Liver (tissue), 9 donors: Measurements from ENCODE around the gene UBE2D3. TPM values are rescaled to one million over a fixed set of nuclear protein-coding genes. Genes with fewer than 3 reads are reported as not detected.

Experiments used
- DNase-seq: peaks from one replicate; pipeline ENCODE4 v3.0.0-alpha.2; 2017; ENCODE audit warnings: low spot score
- H3K27ac ChIP-seq, 2 donors: one replicate each; pipeline ENCODE4 v1.7.0; 2013; ENCODE audit warnings: inconsistent platforms in 2 of 2, low read length in 2 of 2, control low read depth in 1 of 2, low read depth in 1 of 2, mild to moderate bottlenecking in 1 of 2
- H3K27me3 ChIP-seq, 4 donors: one replicate each; pipeline versions ENCODE4 v1.6.1 to v1.7.0; 2013; ENCODE audit warnings: low read length in 3 of 4, inconsistent platforms in 1 of 4, mild to moderate bottlenecking in 1 of 4, moderate library complexity in 1 of 4; ENCODE audit not compliant: control insufficient read depth in 4 of 4, insufficient read depth in 4 of 4
- H3K36me3 ChIP-seq, 4 donors: one replicate each; pipeline versions ENCODE4 v1.6.1 to v1.7.0; 2013; ENCODE audit warnings: low read length in 3 of 4, mild to moderate bottlenecking in 3 of 4, low read depth in 1 of 4, moderate library complexity in 1 of 4; ENCODE audit not compliant: control insufficient read depth in 4 of 4, insufficient read depth in 3 of 4
- H3K4me1 ChIP-seq, 4 donors: one replicate each; pipeline versions ENCODE4 v1.6.1 to v1.7.0; 2013; ENCODE audit warnings: low read length in 3 of 4, mild to moderate bottlenecking in 3 of 4, moderate library complexity in 1 of 4; ENCODE audit not compliant: control insufficient read depth in 4 of 4, insufficient read depth in 4 of 4
- H3K4me3 ChIP-seq, 3 donors: one replicate each; pipeline versions ENCODE4 v1.6.1 to v1.7.0; 2013; ENCODE audit warnings: low read length in 3 of 3, control low read depth in 1 of 3, low read depth in 1 of 3, mild to moderate bottlenecking in 1 of 3
- H3K9ac ChIP-seq, 2 donors: one replicate each; pipeline ENCODE4 v1.7.0; 2013; ENCODE audit warnings: low read length in 2 of 2, mild to moderate bottlenecking in 2 of 2, moderate library complexity in 2 of 2, control low read depth in 1 of 2, low read depth in 1 of 2
- H3K9me3 ChIP-seq, 4 donors: one replicate each; pipeline versions ENCODE4 v1.6.1 to v1.7.0; 2013; ENCODE audit warnings: low read length in 3 of 4; ENCODE audit not compliant: control insufficient read depth in 4 of 4
- EGR1 ChIP-seq, 2 donors: IDR thresholded peaks; 2 replicates each; pipeline ENCODE4 v1.6.1; 2016 to 2018; ENCODE audit warnings: antibody characterized with exemption in 2 of 2, low read depth in 2 of 2
- FOXA1 ChIP-seq: IDR thresholded peaks from 2 replicates; pipeline ENCODE4 v1.6.1; 2016; ENCODE audit warnings: antibody characterized with exemption
- FOXA2 ChIP-seq: IDR thresholded peaks from 2 replicates; pipeline ENCODE4 v1.6.1; 2016; ENCODE audit warnings: antibody characterized with exemption
- GABPA ChIP-seq, 2 donors: IDR thresholded peaks in 1 of 2; conservative IDR thresholded peaks in 1 of 2; 2 replicates each; pipeline ENCODE4 v1.6.1; 2016; ENCODE audit warnings: antibody characterized with exemption in 2 of 2, mild to moderate bottlenecking in 1 of 2, moderate library complexity in 1 of 2
- HNF4A ChIP-seq, 2 donors: conservative IDR thresholded peaks; 2 replicates each; pipeline ENCODE4 v1.6.1; 2016; ENCODE audit warnings: antibody characterized with exemption in 2 of 2, mild to moderate bottlenecking in 2 of 2
- HNF4G ChIP-seq: IDR thresholded peaks from 2 replicates; pipeline ENCODE4 v1.6.1; 2016; ENCODE audit warnings: antibody characterized with exemption
- JUND ChIP-seq, 2 donors: IDR thresholded peaks; 2 replicates each; pipeline ENCODE4 v1.6.1; 2016; ENCODE audit warnings: antibody characterized with exemption in 2 of 2
- NR2F2 ChIP-seq: IDR thresholded peaks from 2 replicates; pipeline ENCODE4 v1.6.1; 2016; ENCODE audit warnings: antibody characterized with exemption
- RAD21 ChIP-seq, 2 donors: IDR thresholded peaks; 2 replicates each; pipeline ENCODE4 v1.6.1; 2016; ENCODE audit warnings: antibody characterized with exemption in 2 of 2, mild to moderate bottlenecking in 2 of 2
- RXRA ChIP-seq, 2 donors: IDR thresholded peaks; 2 replicates each; pipeline ENCODE4 v1.6.1; 2017 to 2018; ENCODE audit warnings: antibody characterized with exemption in 2 of 2, mild to moderate bottlenecking in 1 of 2
- SP1 ChIP-seq: IDR thresholded peaks from 2 replicates; pipeline ENCODE4 v1.6.1; 2018; ENCODE audit warnings: antibody characterized with exemption, mild to moderate bottlenecking
- YY1 ChIP-seq: IDR thresholded peaks from 2 replicates; pipeline ENCODE4 v1.6.1; 2016; ENCODE audit warnings: antibody characterized with exemption, mild to moderate bottlenecking
- WGBS: extraction: QIAGEN DNeasy Blood & Tissue Kit; methylation state at CpG from one replicate; pipeline ENCODE4 v1.1.7; 2013; 5-methylcytosine and 5-hydroxymethylcytosine counted together
- polyA plus RNA-seq, 2 donors: library from polyadenylated mRNA; stranded (reverse) in 1 of 2; unstranded in 1 of 2; fragments of 200-250 nt in 1 of 2; fragments of >200 nt in 1 of 2; fragmentation: Nextera tagmentation in 1 of 2; extraction: Ambion mirVana in 1 of 2; gene quantifications; one replicate each; pipeline versions ENCODE4 v1.2.1 to v1.2.3, GENCODE V29; 2013 to 2015
- total RNA-seq, 2 donors: library from RNA; depleted of rRNA; stranded (reverse); fragments of >200 nt; gene quantifications; one replicate each; pipeline ENCODE4 v1.2.3, GENCODE V29; 2014
- TF ChIP-seq, protein P1 (sequence below): IDR thresholded peaks from 2 replicates; pipeline ENCODE4 v1.6.1; 2016; ENCODE audit warnings: antibody characterized with exemption
- TF ChIP-seq, protein P2 (sequence below): IDR thresholded peaks from 2 replicates; pipeline ENCODE4 v1.6.1; 2016; ENCODE audit warnings: antibody characterized with exemption, mild to moderate bottlenecking
- TF ChIP-seq, protein P3 (sequence below): IDR thresholded peaks from 2 replicates; pipeline ENCODE4 v1.6.1; 2016; ENCODE audit warnings: antibody characterized with exemption
- TF ChIP-seq, protein P4 (sequence below): IDR thresholded peaks from 2 replicates; pipeline ENCODE4 v1.6.1; 2016; ENCODE audit warnings: antibody characterized with exemption
- donor health status: healthy.
- donor health status: healthy.
- donor health status: healthy.
- donor health status: healthy.
- donor health status: healthy.

The UBE2D3 gene
- total and polyA plus RNA-seq, 4 donors, result 133 to 231 (median 150) TPM

DNA sequence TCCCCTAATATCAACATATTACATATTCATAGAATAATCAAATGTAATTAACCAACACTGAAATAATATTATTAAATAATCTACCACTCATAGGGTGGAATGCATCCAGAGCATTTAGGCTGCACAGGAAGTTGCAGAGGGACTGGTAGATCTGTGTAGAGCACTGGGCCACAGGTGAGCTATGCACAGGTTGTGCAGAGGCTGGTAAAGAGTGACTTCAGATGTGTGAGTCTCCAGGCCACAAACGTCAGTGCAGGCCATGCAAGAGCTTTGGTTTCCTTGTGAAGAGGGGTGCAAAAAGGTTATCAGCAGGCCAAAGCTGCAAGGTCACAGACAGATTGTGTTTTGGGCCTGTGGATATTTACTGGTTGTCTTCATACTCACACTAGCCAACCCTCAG is 41.1 kb downstream of the UBE2D3 start:
- TF ChIP-seq GABPA (IDR thresholded peaks at IDR 0.05 in 1 of 2, conservative IDR thresholded peaks at IDR 0.05 in 1 of 2), result no peak
- TF ChIP-seq, protein P1, sequence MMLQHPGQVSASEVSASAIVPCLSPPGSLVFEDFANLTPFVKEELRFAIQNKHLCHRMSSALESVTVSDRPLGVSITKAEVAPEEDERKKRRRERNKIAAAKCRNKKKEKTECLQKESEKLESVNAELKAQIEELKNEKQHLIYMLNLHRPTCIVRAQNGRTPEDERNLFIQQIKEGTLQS, result no peak
- TF ChIP-seq HNF4G, result no peak
- 44% methylated on average over 1 of the region's 1 CpG for WGBS
- Histone ChIP-seq H3K27ac (no peak overlapping the region), H3K4me3 (no peak overlapping the region), H3K27me3 (no peaks in the 10 kb centered on the region), H3K36me3 (peaks cover 0 to under 1% (median 0%) of the 10 kb centered on the region in 4 donors), H3K9ac (no peak overlapping the region), H3K9me3 (peaks cover 0 to 3% (median 0%) of the 10 kb centered on the region in 4 donors), H3K4me1 (peaks cover 0 to under 1% (median 0%) of the 10 kb centered on the region in 4 donors)
- no peak for DNase-seq

DNA sequence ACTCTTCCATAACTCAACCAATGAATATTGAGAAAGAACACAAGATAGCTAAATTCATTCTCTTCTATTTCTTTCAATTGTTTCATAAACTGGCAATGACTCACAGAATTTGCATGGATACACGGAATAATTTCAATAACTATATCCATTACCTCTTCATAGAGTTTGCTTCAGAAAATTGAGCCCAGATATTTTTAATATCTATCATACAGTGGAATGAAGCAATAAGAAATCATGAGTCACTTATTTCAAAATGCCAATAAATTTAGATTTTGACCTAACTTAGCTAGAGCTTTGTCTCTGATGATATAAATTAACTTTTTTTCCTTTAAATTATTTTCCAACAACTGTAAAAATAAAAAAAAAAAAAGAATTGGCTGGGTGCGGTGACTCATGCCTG is 44.3 kb downstream of the UBE2D3 start:
- Histone ChIP-seq H3K9me3 (peaks cover 0 to 2% (median 0%) of the 10 kb centered on the region in 4 donors), H3K27me3 (no peaks in the 10 kb centered on the region), H3K4me3 (no peak overlapping the region), H3K27ac (no peak overlapping the region), H3K9ac (no peak overlapping the region), H3K4me1 (peaks cover 0 to 6% (median 0%) of the 10 kb centered on the region in 4 donors), H3K36me3 (no peaks in the 10 kb centered on the region)
- no peak for DNase-seq
- TF ChIP-seq GABPA (IDR thresholded peaks at IDR 0.05 in 1 of 2, conservative IDR thresholded peaks at IDR 0.05 in 1 of 2), result no peak
- TF ChIP-seq, protein P2, sequence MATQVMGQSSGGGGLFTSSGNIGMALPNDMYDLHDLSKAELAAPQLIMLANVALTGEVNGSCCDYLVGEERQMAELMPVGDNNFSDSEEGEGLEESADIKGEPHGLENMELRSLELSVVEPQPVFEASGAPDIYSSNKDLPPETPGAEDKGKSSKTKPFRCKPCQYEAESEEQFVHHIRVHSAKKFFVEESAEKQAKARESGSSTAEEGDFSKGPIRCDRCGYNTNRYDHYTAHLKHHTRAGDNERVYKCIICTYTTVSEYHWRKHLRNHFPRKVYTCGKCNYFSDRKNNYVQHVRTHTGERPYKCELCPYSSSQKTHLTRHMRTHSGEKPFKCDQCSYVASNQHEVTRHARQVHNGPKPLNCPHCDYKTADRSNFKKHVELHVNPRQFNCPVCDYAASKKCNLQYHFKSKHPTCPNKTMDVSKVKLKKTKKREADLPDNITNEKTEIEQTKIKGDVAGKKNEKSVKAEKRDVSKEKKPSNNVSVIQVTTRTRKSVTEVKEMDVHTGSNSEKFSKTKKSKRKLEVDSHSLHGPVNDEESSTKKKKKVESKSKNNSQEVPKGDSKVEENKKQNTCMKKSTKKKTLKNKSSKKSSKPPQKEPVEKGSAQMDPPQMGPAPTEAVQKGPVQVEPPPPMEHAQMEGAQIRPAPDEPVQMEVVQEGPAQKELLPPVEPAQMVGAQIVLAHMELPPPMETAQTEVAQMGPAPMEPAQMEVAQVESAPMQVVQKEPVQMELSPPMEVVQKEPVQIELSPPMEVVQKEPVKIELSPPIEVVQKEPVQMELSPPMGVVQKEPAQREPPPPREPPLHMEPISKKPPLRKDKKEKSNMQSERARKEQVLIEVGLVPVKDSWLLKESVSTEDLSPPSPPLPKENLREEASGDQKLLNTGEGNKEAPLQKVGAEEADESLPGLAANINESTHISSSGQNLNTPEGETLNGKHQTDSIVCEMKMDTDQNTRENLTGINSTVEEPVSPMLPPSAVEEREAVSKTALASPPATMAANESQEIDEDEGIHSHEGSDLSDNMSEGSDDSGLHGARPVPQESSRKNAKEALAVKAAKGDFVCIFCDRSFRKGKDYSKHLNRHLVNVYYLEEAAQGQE, result no peak
- no peak for TF ChIP-seq HNF4A (conservative IDR thresholded peaks at IDR 0.05)
- no peak for TF ChIP-seq EGR1 (IDR thresholded peaks at IDR 0.05; ENCODE audit: low read depth in 2 of 2)
- TF ChIP-seq SP1, result no peak
- TF ChIP-seq FOXA2, result no peak
- TF ChIP-seq JUND (IDR thresholded peaks at IDR 0.05), result no peak
- no peak for TF ChIP-seq HNF4G
- TF ChIP-seq, protein P3, sequence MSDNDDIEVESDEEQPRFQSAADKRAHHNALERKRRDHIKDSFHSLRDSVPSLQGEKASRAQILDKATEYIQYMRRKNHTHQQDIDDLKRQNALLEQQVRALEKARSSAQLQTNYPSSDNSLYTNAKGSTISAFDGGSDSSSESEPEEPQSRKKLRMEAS, result no peak
- TF ChIP-seq, protein P1, result no peak
- no peak for TF ChIP-seq RAD21 (IDR thresholded peaks at IDR 0.05)
- TF ChIP-seq RXRA (IDR thresholded peaks at IDR 0.05), result no peak
- TF ChIP-seq, protein P4, sequence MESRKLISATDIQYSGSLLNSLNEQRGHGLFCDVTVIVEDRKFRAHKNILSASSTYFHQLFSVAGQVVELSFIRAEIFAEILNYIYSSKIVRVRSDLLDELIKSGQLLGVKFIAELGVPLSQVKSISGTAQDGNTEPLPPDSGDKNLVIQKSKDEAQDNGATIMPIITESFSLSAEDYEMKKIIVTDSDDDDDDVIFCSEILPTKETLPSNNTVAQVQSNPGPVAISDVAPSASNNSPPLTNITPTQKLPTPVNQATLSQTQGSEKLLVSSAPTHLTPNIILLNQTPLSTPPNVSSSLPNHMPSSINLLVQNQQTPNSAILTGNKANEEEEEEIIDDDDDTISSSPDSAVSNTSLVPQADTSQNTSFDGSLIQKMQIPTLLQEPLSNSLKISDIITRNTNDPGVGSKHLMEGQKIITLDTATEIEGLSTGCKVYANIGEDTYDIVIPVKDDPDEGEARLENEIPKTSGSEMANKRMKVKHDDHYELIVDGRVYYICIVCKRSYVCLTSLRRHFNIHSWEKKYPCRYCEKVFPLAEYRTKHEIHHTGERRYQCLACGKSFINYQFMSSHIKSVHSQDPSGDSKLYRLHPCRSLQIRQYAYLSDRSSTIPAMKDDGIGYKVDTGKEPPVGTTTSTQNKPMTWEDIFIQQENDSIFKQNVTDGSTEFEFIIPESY, result no peak
- TF ChIP-seq NR2F2, result no peak
- TF ChIP-seq FOXA1, result no peak
- no peak for TF ChIP-seq YY1
- 93% methylated on average over 2 of the region's 2 CpGs for WGBS
